ENCODE data around the gene CLCA1.

DNA sequence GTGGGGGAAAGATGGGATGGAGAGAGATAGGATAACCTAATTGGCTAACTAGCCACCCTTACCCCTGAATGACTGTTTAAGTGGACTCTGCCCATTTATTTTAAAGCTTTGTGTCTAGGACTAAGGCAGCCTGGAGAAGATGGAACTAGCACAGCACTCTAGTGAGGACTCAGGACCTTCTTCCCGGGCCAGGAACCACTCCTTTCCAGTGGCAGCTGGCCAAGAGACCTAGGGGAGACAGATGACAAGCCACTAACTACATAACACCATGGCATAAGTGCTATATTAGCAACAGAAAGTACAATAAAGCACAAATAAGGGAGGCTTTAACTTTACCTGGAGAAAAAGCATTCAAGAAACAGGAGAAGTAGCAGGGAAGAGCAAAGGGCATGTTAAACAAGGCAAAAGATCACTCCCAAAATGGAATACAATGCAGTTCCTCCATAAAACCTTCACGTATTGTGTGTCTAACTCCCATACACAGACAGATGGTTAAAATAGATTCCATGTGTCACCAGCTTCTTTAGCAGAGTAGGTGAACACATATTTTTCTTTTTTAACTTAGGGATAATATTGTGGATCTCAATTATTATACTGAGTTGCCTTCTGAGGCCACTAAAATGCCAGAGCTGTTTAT is 20.6 kb downstream of the CLCA1 start:
- TF ChIP-seq CTCF (IDR thresholded peaks at IDR 0.05; ENCODE audit: low read length) (no peak), EZH2 (IDR thresholded peaks at IDR 0.05; ENCODE audit: borderline replicate concordance, low read length) (no peak)

Data from OCI-LY1 (cell line).